Osteocyte (in vitro differentiated cells): ENCODE measurements around the gene PAAF1. TPM values are rescaled to one million over a fixed set of nuclear protein-coding genes. Genes with fewer than 3 reads are reported as not detected.
"Not testable (repeated sequence)": the region's sequence is repeated elsewhere in the genome, so short reads cannot be mapped to it uniquely, and the experiment has no call there.

Experiments
- DNase-seq: peaks from one replicate; pipeline ENCODE4 v3.0.0; 2021; ENCODE audit warnings: mixed read lengths; ENCODE audit not compliant: unreplicated experiment; ENCODE audit errors: extremely low spot score
- H3K27ac Mint-ChIP-seq: one replicate; pipeline ENCODE4 v1.8.0; 2021; ENCODE audit warnings: mild to moderate bottlenecking, mixed read lengths; ENCODE audit not compliant: unreplicated experiment
- H3K27me3 Mint-ChIP-seq: one replicate; pipeline ENCODE4 v1.8.0; 2021; ENCODE audit warnings: mixed read lengths; ENCODE audit not compliant: unreplicated experiment
- H3K36me3 Mint-ChIP-seq: one replicate; pipeline ENCODE4 v1.8.0; 2021; ENCODE audit warnings: mixed read lengths; ENCODE audit not compliant: unreplicated experiment
- H3K4me1 Mint-ChIP-seq: one replicate; pipeline ENCODE4 v1.8.0; 2021; ENCODE audit warnings: mixed read lengths; ENCODE audit not compliant: unreplicated experiment
- H3K4me3 Mint-ChIP-seq: one replicate; pipeline ENCODE4 v1.8.0; 2021; ENCODE audit warnings: mild to moderate bottlenecking, moderate library complexity, mixed read lengths; ENCODE audit not compliant: unreplicated experiment
- H3K9me3 Mint-ChIP-seq: one replicate; pipeline ENCODE4 v1.8.0; 2021; ENCODE audit warnings: mixed read lengths; ENCODE audit not compliant: unreplicated experiment
- total RNA-seq: library from RNA; stranded (reverse); gene quantifications from 2 replicates; pipeline ENCODE4 v1.2.1, GENCODE V29; 2021
- TF ChIP-seq, protein P1 (sequence below): fragments of 200-600 bp; sonication (generic); IDR thresholded peaks from 2 replicates; pipeline ENCODE4 v1.5.0; 2021; ENCODE audit warnings: antibody characterized with exemption, mild to moderate bottlenecking, moderate library complexity

The PAAF1 gene
- total RNA-seq, 1 donor from 2014 or later = 17.3 TPM

DNA sequence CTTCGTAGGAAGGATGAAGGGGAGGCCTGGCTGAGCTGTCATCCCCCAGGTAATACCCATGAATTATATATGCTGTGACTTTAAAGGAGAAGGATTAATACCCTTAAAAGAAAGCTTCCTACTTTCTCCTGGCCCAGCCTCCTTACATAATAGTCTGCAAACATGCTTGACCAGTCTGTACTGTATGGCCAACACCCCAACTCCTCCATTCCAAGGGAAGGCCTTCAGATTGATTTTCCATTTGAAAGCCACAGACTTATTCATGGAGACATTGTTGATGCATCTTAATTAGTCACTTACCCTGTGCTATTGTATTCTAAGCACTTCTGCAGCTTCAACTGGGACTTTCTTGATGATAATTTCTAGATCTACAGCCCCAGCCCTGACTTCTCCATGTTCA lies 2.0 kb downstream of the PAAF1 start:
- H3K27ac Mint-ChIP-seq = no peak overlapping the region
- H3K4me3 Mint-ChIP-seq = no peak overlapping the region
- H3K4me1 Mint-ChIP-seq = peaks cover 18% of the 10 kb centered on the region
- H3K27me3 Mint-ChIP-seq = no peaks in the 10 kb centered on the region
- TF ChIP-seq, protein P1, sequence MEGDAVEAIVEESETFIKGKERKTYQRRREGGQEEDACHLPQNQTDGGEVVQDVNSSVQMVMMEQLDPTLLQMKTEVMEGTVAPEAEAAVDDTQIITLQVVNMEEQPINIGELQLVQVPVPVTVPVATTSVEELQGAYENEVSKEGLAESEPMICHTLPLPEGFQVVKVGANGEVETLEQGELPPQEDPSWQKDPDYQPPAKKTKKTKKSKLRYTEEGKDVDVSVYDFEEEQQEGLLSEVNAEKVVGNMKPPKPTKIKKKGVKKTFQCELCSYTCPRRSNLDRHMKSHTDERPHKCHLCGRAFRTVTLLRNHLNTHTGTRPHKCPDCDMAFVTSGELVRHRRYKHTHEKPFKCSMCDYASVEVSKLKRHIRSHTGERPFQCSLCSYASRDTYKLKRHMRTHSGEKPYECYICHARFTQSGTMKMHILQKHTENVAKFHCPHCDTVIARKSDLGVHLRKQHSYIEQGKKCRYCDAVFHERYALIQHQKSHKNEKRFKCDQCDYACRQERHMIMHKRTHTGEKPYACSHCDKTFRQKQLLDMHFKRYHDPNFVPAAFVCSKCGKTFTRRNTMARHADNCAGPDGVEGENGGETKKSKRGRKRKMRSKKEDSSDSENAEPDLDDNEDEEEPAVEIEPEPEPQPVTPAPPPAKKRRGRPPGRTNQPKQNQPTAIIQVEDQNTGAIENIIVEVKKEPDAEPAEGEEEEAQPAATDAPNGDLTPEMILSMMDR = no peak
- peaks cover 5% of the 10 kb centered on the region for H3K36me3 Mint-ChIP-seq
- H3K9me3 Mint-ChIP-seq = no peaks in the 10 kb centered on the region
- DNase-seq = no peak

- H3K9me3 Mint-ChIP-seq, H3K27ac Mint-ChIP-seq, H3K4me3 Mint-ChIP-seq, H3K36me3 Mint-ChIP-seq, H3K27me3 Mint-ChIP-seq, DNase-seq: not testable (repeated sequence)
- peaks cover 14% of the 10 kb centered on the region for H3K4me1 Mint-ChIP-seq
Observed at GRCh38 chr11:73880449-73880848, 3.6 kb downstream of the PAAF1 start.

DNA sequence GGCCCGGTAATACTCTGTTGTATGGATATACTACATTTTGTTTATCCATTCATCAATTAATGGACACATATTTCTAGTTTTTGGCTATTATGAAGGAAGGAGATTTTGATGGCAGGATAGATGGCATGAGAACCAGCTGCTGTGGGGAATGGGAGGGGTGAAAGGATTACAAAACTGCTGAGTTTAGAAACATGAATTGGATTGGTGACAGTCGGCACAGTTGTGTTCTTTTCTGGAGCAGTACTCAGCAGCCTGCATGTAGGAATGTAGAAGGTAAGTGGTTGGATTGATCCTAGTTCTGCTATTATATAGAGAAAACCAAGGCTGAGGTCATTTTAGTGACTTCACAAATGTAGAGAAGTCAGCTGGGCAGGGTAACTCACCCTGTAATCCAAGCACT lies 7.1 kb downstream of the PAAF1 start:
- Mint-ChIP-seq H3K4me1 (no peaks in the 10 kb centered on the region), H3K4me3 (no peak overlapping the region), H3K9me3 (no peaks in the 10 kb centered on the region), H3K27me3 (no peaks in the 10 kb centered on the region), H3K36me3 (peaks cover 15% of the 10 kb centered on the region), H3K27ac (no peak overlapping the region)
- TF ChIP-seq, protein P1 = no peak
- DNase-seq = no peak

- H3K4me3 Mint-ChIP-seq = no peak overlapping the region
- no peak overlapping the region for H3K27ac Mint-ChIP-seq
- H3K27me3 Mint-ChIP-seq = no peaks in the 10 kb centered on the region
- no peak for DNase-seq
- H3K4me1 Mint-ChIP-seq = no peaks in the 10 kb centered on the region
- no peaks in the 10 kb centered on the region for H3K9me3 Mint-ChIP-seq
- H3K36me3 Mint-ChIP-seq = peaks cover 23% of the 10 kb centered on the region
- TF ChIP-seq, protein P1 = no peak
Observed at GRCh38 chr11:73888244-73888643, 11.4 kb downstream of the PAAF1 start.

GRCh38 chr11:73889019-73889418 lies 12.2 kb downstream of the PAAF1 start:
- no peak for DNase-seq
- H3K36me3 Mint-ChIP-seq = peaks cover 19% of the 10 kb centered on the region

More at GRCh38 chr11:73889019-73889418, 12.2 kb downstream of the PAAF1 start:
- Mint-ChIP-seq H3K4me1 (no peaks in the 10 kb centered on the region), H3K27me3 (no peaks in the 10 kb centered on the region), H3K4me3 (no peak overlapping the region), H3K27ac (no peak overlapping the region), H3K9me3 (no peaks in the 10 kb centered on the region)
- TF ChIP-seq, protein P1 = no peak
